ENCODE results near the gene MMP1.
A peak's percentile ranks its signal among the peaks of the same experiment; 100 is the strongest.

MMP1 gene

GRCh38 chr11:102799681-102800340 lies 1.9 kb upstream of the MMP1 start:
- no peaks in the 10 kb centered on the region for H3F3A ChIP-seq (ENCODE audit: low read depth)
- no peaks in the 10 kb centered on the region for H3K9me2 ChIP-seq (replicated peaks; ENCODE audit: low read depth, low read length)
- no peaks in the 10 kb centered on the region for H3K9me3 ChIP-seq (ENCODE audit: insufficient read depth, low read depth, low read length)
- no peak overlapping the region for H2AFZ ChIP-seq (ENCODE audit: low read length)
- no peak for TF ChIP-seq EZH2phosphoT487 (IDR thresholded peaks at IDR 0.05; ENCODE audit: borderline replicate concordance)
- no peak for TF ChIP-seq CTCF (conservative IDR thresholded peaks at IDR 0.05; ENCODE audit: low read length)
- no peaks in the 10 kb centered on the region for H3K79me2 ChIP-seq (ENCODE audit: insufficient read depth, low read length)
- H3K4me3 ChIP-seq (ENCODE audit: low read length, poor library complexity, severe bottlenecking) = no peak overlapping the region
- no peaks in the 10 kb centered on the region for H3K36me3 ChIP-seq (ENCODE audit: insufficient read depth, low read length)
- no peaks in the 10 kb centered on the region for H4K20me1 ChIP-seq (ENCODE audit: insufficient read depth, low read length, poor library complexity, severe bottlenecking)
- H3K27me3 ChIP-seq (ENCODE audit: insufficient read depth, low read length, poor library complexity, severe bottlenecking) = no peaks in the 10 kb centered on the region
- no peak overlapping the region for H3K4me2 ChIP-seq (ENCODE audit: low read depth, low read length, poor library complexity, severe bottlenecking)
- H3K4me1 ChIP-seq (ENCODE audit: insufficient read depth, low read length, poor library complexity, severe bottlenecking) = no peaks in the 10 kb centered on the region
- H3K9ac ChIP-seq (ENCODE audit: low read depth, low read length, poor library complexity, severe bottlenecking) = no peak overlapping the region

DNA sequence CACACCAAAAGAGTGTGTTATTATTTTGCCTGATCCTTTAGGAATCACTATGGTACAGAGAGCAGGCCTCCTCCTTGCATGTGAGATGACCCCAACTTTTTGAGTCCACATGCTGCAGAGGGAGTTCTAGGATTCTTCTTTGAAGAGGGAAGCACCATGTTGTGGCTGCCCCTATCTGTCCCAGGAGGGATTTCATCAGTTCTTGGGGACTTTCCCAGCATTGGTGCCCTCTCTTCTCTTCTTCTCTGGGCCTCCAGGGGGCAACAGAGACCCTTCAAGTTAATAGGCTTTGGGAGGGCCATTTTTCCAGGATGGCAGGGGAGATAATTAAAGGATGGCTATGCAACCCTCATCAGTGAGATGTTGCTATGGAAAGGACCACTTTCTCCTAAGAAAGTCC lies 3.6 kb downstream of the MMP1 start:
- Histone ChIP-seq H3K79me2 (ENCODE audit: insufficient read depth, low read length) (no peaks in the 10 kb centered on the region), H3K4me2 (ENCODE audit: low read depth, low read length, poor library complexity, severe bottlenecking) (no peak overlapping the region), H3K9me2 (replicated peaks; ENCODE audit: low read depth, low read length) (no peaks in the 10 kb centered on the region), H3K36me3 (ENCODE audit: insufficient read depth, low read length) (no peaks in the 10 kb centered on the region), H2AFZ (ENCODE audit: low read length) (0 out of 2 replicates have a peak overlapping the region, but pooled peaks have one; percentile 53), H3K9me3 (ENCODE audit: insufficient read depth, low read depth, low read length) (no peaks in the 10 kb centered on the region), H3F3A (ENCODE audit: low read depth) (no peaks in the 10 kb centered on the region), H3K27me3 (ENCODE audit: insufficient read depth, low read length, poor library complexity, severe bottlenecking) (no peaks in the 10 kb centered on the region), H3K4me3 (ENCODE audit: low read length, poor library complexity, severe bottlenecking) (no peak overlapping the region), H3K9ac (ENCODE audit: low read depth, low read length, poor library complexity, severe bottlenecking) (no peak overlapping the region), H3K4me1 (ENCODE audit: insufficient read depth, low read length, poor library complexity, severe bottlenecking) (no peaks in the 10 kb centered on the region), H4K20me1 (ENCODE audit: insufficient read depth, low read length, poor library complexity, severe bottlenecking) (no peaks in the 10 kb centered on the region)
- TF ChIP-seq EZH2phosphoT487 (IDR thresholded peaks at IDR 0.05; ENCODE audit: borderline replicate concordance) (no peak), CTCF (conservative IDR thresholded peaks at IDR 0.05; ENCODE audit: low read length) (peak; percentile 78)

GRCh38 chr11:102793677-102794290 lies 4.2 kb downstream of the MMP1 start:
- H3K9me2 ChIP-seq (replicated peaks; ENCODE audit: low read depth, low read length) = no peaks in the 10 kb centered on the region
- H2AFZ ChIP-seq (ENCODE audit: low read length) = 0 out of 2 replicates have a peak overlapping the region, but pooled peaks have one; percentile 53
- no peaks in the 10 kb centered on the region for H3K27me3 ChIP-seq (ENCODE audit: insufficient read depth, low read length, poor library complexity, severe bottlenecking)
- H3K4me1 ChIP-seq (ENCODE audit: insufficient read depth, low read length, poor library complexity, severe bottlenecking) = no peaks in the 10 kb centered on the region
- H3K9ac ChIP-seq (ENCODE audit: low read depth, low read length, poor library complexity, severe bottlenecking) = no peak overlapping the region
- no peak for TF ChIP-seq EZH2phosphoT487 (IDR thresholded peaks at IDR 0.05; ENCODE audit: borderline replicate concordance)
- no peak for TF ChIP-seq CTCF (conservative IDR thresholded peaks at IDR 0.05; ENCODE audit: low read length)
- no peaks in the 10 kb centered on the region for H3K9me3 ChIP-seq (ENCODE audit: insufficient read depth, low read depth, low read length)
- H3K4me2 ChIP-seq (ENCODE audit: low read depth, low read length, poor library complexity, severe bottlenecking) = no peak overlapping the region
- H4K20me1 ChIP-seq (ENCODE audit: insufficient read depth, low read length, poor library complexity, severe bottlenecking) = no peaks in the 10 kb centered on the region
- H3K36me3 ChIP-seq (ENCODE audit: insufficient read depth, low read length) = no peaks in the 10 kb centered on the region
- H3K79me2 ChIP-seq (ENCODE audit: insufficient read depth, low read length) = no peaks in the 10 kb centered on the region
- H3K4me3 ChIP-seq (ENCODE audit: low read length, poor library complexity, severe bottlenecking) = no peak overlapping the region
- no peaks in the 10 kb centered on the region for H3F3A ChIP-seq (ENCODE audit: low read depth)

Data from Loucy (cell line).